ENCODE results near the gene ALK.

ALK gene

DNA sequence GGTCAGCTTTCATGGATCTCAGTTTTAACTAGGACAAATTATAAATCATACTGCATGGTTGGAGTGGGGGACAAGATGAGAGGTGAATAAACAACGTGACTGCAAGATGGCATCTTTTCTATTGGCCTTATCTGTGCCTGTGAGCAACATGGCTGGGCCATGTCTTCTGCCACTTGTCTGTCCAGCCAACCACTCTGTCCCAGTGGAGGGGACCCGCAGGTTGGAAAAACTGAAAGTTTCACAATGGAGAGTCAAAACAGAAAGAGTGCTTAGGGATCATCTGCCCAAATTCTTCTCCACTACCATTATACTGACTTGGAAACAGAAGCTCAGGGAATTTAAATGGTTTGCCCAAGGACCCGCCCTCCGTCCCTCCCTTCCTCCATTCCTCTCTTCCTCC is 104.1 kb downstream of the ALK start:
- H3K27ac ChIP-seq, result no peak overlapping the region
- TF ChIP-seq ZFX (IDR thresholded peaks at IDR 0.05; ENCODE audit: borderline replicate concordance), result no peak
- TF ChIP-seq, protein P1, sequence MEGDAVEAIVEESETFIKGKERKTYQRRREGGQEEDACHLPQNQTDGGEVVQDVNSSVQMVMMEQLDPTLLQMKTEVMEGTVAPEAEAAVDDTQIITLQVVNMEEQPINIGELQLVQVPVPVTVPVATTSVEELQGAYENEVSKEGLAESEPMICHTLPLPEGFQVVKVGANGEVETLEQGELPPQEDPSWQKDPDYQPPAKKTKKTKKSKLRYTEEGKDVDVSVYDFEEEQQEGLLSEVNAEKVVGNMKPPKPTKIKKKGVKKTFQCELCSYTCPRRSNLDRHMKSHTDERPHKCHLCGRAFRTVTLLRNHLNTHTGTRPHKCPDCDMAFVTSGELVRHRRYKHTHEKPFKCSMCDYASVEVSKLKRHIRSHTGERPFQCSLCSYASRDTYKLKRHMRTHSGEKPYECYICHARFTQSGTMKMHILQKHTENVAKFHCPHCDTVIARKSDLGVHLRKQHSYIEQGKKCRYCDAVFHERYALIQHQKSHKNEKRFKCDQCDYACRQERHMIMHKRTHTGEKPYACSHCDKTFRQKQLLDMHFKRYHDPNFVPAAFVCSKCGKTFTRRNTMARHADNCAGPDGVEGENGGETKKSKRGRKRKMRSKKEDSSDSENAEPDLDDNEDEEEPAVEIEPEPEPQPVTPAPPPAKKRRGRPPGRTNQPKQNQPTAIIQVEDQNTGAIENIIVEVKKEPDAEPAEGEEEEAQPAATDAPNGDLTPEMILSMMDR (IDR thresholded peaks at IDR 0.05), result no peak

DNA sequence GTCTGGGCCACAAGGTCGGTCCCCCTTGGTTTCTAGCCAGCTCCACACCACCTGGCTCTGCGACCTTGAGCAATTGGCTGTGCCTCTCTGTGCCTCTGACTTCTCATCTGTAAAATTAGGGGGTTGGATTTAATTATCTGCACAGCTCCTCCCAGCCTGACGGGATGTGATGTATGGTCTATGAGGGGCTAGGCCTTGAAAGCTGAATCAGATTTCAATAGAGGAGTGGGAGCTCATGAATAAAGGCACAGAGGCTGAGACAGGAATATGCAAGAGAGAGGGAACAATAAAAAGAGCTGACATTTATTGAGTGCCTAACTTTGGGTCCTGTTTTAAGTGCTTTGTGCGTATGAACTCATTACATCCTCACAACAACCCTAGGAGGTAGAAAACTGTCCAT is 104.7 kb downstream of the ALK start:
- TF ChIP-seq, protein P1 (IDR thresholded peaks at IDR 0.05), result no peak
- no peak for TF ChIP-seq ZFX (IDR thresholded peaks at IDR 0.05; ENCODE audit: borderline replicate concordance)
- H3K27ac ChIP-seq, result no peak overlapping the region

DNA sequence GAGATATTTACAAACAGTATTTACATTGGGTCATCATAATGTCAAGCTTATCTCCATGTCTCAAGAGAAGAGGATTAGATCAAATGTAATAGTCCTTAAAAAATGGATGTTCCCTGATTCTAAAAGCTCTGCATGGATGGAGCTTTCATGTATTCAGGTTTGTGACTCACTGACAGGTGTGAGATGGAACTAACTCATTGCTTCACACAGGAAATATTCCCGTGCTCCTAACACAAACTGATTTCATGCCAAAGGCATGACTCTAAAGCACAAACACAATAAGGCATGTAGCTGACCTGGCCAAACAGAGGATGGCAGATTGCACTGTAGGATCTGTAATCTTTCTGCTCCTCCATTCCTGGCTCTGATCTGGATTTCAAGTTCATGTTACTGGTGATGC is 110.0 kb downstream of the ALK start:
- H3K27ac ChIP-seq, result no peak overlapping the region
- no peak for TF ChIP-seq ZFX (IDR thresholded peaks at IDR 0.05; ENCODE audit: borderline replicate concordance)
- TF ChIP-seq, protein P1 (IDR thresholded peaks at IDR 0.05), result no peak

DNA sequence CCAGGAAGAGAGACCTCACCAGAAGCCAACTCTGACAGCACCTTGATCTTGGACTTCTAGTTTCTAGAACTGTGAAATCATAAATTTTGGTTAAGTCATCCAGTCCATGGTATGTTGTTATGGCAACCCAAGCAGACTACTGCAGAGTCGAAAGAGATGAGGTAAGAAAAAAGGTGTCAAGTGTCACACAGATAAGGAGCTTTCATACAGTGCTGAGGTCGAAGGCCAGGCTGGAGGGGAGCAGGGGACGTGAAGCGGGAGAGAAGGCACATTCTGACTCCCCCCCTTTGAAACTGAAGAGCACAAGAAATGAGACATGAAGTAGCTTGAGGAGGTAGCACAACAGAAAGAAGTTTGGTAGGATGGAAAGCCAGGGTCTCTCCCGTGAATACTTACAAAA is 110.4 kb downstream of the ALK start:
- no peak overlapping the region for H3K27ac ChIP-seq
- TF ChIP-seq, protein P1 (IDR thresholded peaks at IDR 0.05), result no peak
- TF ChIP-seq ZFX (IDR thresholded peaks at IDR 0.05; ENCODE audit: borderline replicate concordance), result no peak

DNA sequence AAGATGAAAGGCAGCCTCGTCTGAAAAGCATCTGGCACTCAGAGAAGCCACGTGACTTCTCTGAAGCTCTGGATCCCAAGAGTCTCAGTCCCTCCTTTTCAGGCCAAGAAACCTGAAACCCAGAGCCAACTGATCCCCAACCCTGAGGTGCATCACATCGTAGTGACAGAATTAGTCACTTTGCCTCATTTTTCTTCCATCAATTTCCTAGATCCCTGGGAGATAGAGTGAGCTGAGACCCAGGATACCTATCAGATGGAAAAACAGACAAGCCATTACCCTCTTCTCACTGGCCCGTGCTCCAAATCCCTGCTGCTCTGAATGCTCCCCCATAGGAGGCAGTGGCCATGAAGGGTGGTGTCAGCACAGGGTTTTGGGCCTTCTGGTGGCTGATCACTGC is 113.1 kb downstream of the ALK start:
- TF ChIP-seq, protein P1 (IDR thresholded peaks at IDR 0.05), result no peak
- TF ChIP-seq ZFX (IDR thresholded peaks at IDR 0.05; ENCODE audit: borderline replicate concordance), result no peak
- H3K27ac ChIP-seq, result no peak overlapping the region

DNA sequence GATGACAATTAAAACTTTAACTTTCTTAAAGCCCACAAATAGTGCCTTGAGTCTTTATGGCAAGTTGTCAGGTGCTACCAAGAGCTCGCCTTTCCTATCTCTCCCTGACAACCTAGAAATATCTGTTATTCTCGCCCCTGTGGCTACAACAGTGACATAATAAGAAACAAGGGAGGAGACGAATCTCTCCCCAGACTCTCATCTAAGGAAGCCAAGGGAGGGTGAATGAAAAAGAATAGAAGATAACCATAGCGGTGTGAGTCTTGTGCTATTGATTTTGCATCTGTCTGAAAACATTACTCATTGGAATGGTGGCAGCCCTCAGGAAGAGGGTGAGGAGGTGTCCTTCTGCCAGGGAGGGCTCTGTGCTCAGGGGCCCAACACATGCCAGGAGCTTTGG is 114.3 kb downstream of the ALK start:
- TF ChIP-seq ZFX (IDR thresholded peaks at IDR 0.05; ENCODE audit: borderline replicate concordance), result no peak
- TF ChIP-seq, protein P1 (IDR thresholded peaks at IDR 0.05), result no peak
- no peak overlapping the region for H3K27ac ChIP-seq

DNA sequence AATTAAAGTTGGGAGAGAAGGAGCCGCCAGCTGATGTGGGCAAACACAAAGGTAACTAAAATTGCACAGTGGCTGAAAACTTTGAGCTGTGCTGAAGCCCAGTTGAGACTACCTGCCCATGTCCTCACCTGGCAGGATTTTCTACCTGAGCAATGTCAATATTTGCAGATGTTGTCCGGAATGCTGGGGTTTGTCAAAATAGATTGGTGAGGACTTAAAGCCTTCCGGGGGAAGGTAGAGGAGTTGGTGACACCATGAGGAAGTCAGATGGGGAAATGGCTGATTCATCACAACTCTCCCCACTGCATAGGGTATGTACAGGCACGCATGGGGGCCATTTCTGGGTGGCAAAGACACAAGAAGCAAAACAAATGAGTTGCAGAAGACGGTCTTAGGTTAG is 114.9 kb downstream of the ALK start:
- H3K27ac ChIP-seq, result no peak overlapping the region
- TF ChIP-seq, protein P1 (IDR thresholded peaks at IDR 0.05), result no peak
- no peak for TF ChIP-seq ZFX (IDR thresholded peaks at IDR 0.05; ENCODE audit: borderline replicate concordance)

Measured in 22Rv1 (cell line).